ENCODE measurements around the gene EVC.

GRCh38 chr4:5825321-5826041, 114.5 kb downstream of the EVC start:
- TF ChIP-seq CTCF (IDR thresholded peaks at IDR 0.05) (no peak), POLR2A (IDR thresholded peaks at IDR 0.05) (no peak)

Measured in tibial nerve (tissue), 3 donors.